Liver (tissue), 9 donors: Measurements from ENCODE around the gene ZFYVE26. TPM values are rescaled to one million over a fixed set of nuclear protein-coding genes. Genes with fewer than 3 reads are reported as not detected.
A peak's percentile ranks its signal among the peaks of the same experiment; 100 is the strongest.

Experiments
- DNase-seq: peaks from one replicate; pipeline ENCODE4 v3.0.0-alpha.2; 2017; ENCODE audit warnings: low spot score
- H3K27ac ChIP-seq, 2 donors: one replicate each; pipeline ENCODE4 v1.7.0; 2013; ENCODE audit warnings: inconsistent platforms in 2 of 2, low read length in 2 of 2, control low read depth in 1 of 2, low read depth in 1 of 2, mild to moderate bottlenecking in 1 of 2
- H3K27me3 ChIP-seq, 4 donors: one replicate each; pipeline versions ENCODE4 v1.6.1 to v1.7.0; 2013; ENCODE audit warnings: low read length in 3 of 4, inconsistent platforms in 1 of 4, mild to moderate bottlenecking in 1 of 4, moderate library complexity in 1 of 4; ENCODE audit not compliant: control insufficient read depth in 4 of 4, insufficient read depth in 4 of 4
- H3K36me3 ChIP-seq, 4 donors: one replicate each; pipeline versions ENCODE4 v1.6.1 to v1.7.0; 2013; ENCODE audit warnings: low read length in 3 of 4, mild to moderate bottlenecking in 3 of 4, low read depth in 1 of 4, moderate library complexity in 1 of 4; ENCODE audit not compliant: control insufficient read depth in 4 of 4, insufficient read depth in 3 of 4
- H3K4me1 ChIP-seq, 4 donors: one replicate each; pipeline versions ENCODE4 v1.6.1 to v1.7.0; 2013; ENCODE audit warnings: low read length in 3 of 4, mild to moderate bottlenecking in 3 of 4, moderate library complexity in 1 of 4; ENCODE audit not compliant: control insufficient read depth in 4 of 4, insufficient read depth in 4 of 4
- H3K4me3 ChIP-seq, 3 donors: one replicate each; pipeline versions ENCODE4 v1.6.1 to v1.7.0; 2013; ENCODE audit warnings: low read length in 3 of 3, control low read depth in 1 of 3, low read depth in 1 of 3, mild to moderate bottlenecking in 1 of 3
- H3K9ac ChIP-seq, 2 donors: one replicate each; pipeline ENCODE4 v1.7.0; 2013; ENCODE audit warnings: low read length in 2 of 2, mild to moderate bottlenecking in 2 of 2, moderate library complexity in 2 of 2, control low read depth in 1 of 2, low read depth in 1 of 2
- H3K9me3 ChIP-seq, 4 donors: one replicate each; pipeline versions ENCODE4 v1.6.1 to v1.7.0; 2013; ENCODE audit warnings: low read length in 3 of 4; ENCODE audit not compliant: control insufficient read depth in 4 of 4
- CTCF ChIP-seq: fragments of 150-350 bp; IDR thresholded peaks from 2 replicates; pipeline ENCODE4 v1.5.1; 2017; ENCODE audit warnings: improper control_type of control experiment, low read depth, low read length; ENCODE audit not compliant: missing input control
- EGR1 ChIP-seq, 2 donors: IDR thresholded peaks; 2 replicates each; pipeline ENCODE4 v1.6.1; 2016 to 2018; ENCODE audit warnings: antibody characterized with exemption in 2 of 2, low read depth in 2 of 2
- FOXA1 ChIP-seq: IDR thresholded peaks from 2 replicates; pipeline ENCODE4 v1.6.1; 2016; ENCODE audit warnings: antibody characterized with exemption
- GABPA ChIP-seq, 2 donors: IDR thresholded peaks in 1 of 2; conservative IDR thresholded peaks in 1 of 2; 2 replicates each; pipeline ENCODE4 v1.6.1; 2016; ENCODE audit warnings: antibody characterized with exemption in 2 of 2, mild to moderate bottlenecking in 1 of 2, moderate library complexity in 1 of 2
- HNF4A ChIP-seq, 2 donors: conservative IDR thresholded peaks; 2 replicates each; pipeline ENCODE4 v1.6.1; 2016; ENCODE audit warnings: antibody characterized with exemption in 2 of 2, mild to moderate bottlenecking in 2 of 2
- HNF4G ChIP-seq: IDR thresholded peaks from 2 replicates; pipeline ENCODE4 v1.6.1; 2016; ENCODE audit warnings: antibody characterized with exemption
- NR2F2 ChIP-seq: IDR thresholded peaks from 2 replicates; pipeline ENCODE4 v1.6.1; 2016; ENCODE audit warnings: antibody characterized with exemption
- RAD21 ChIP-seq, 2 donors: IDR thresholded peaks; 2 replicates each; pipeline ENCODE4 v1.6.1; 2016; ENCODE audit warnings: antibody characterized with exemption in 2 of 2, mild to moderate bottlenecking in 2 of 2
- REST ChIP-seq: IDR thresholded peaks from 2 replicates; pipeline ENCODE4 v1.6.1; 2016; ENCODE audit warnings: antibody characterized with exemption, mild to moderate bottlenecking
- RXRA ChIP-seq, 2 donors: IDR thresholded peaks; 2 replicates each; pipeline ENCODE4 v1.6.1; 2017 to 2018; ENCODE audit warnings: antibody characterized with exemption in 2 of 2, mild to moderate bottlenecking in 1 of 2
- SP1 ChIP-seq: IDR thresholded peaks from 2 replicates; pipeline ENCODE4 v1.6.1; 2018; ENCODE audit warnings: antibody characterized with exemption, mild to moderate bottlenecking
- YY1 ChIP-seq: IDR thresholded peaks from 2 replicates; pipeline ENCODE4 v1.6.1; 2016; ENCODE audit warnings: antibody characterized with exemption, mild to moderate bottlenecking
- WGBS: extraction: QIAGEN DNeasy Blood & Tissue Kit; methylation state at CpG from one replicate; pipeline ENCODE4 v1.1.7; 2013; 5-methylcytosine and 5-hydroxymethylcytosine counted together
- polyA plus RNA-seq, 2 donors: library from polyadenylated mRNA; stranded (reverse) in 1 of 2; unstranded in 1 of 2; fragments of 200-250 nt in 1 of 2; fragments of >200 nt in 1 of 2; fragmentation: Nextera tagmentation in 1 of 2; extraction: Ambion mirVana in 1 of 2; gene quantifications; one replicate each; pipeline versions ENCODE4 v1.2.1 to v1.2.3, GENCODE V29; 2013 to 2015
- total RNA-seq, 2 donors: library from RNA; depleted of rRNA; stranded (reverse); fragments of >200 nt; gene quantifications; one replicate each; pipeline ENCODE4 v1.2.3, GENCODE V29; 2014
- donor health status: healthy.
- donor health status: healthy.
- donor health status: healthy.
- donor health status: healthy.
- donor health status: healthy.

ZFYVE26 gene
- total and polyA plus RNA-seq, 4 donors, result 2.4 to 17.2 (median 7.7) TPM

- 66% methylated on average over 2 of the region's 2 CpGs for WGBS
Measured at GRCh38 chr14:67768219-67768618, 48.2 kb downstream of the ZFYVE26 start.

GRCh38 chr14:67766035-67766680 is 50.2 kb downstream of the ZFYVE26 start:
- H3K36me3 ChIP-seq, result peaks cover 8 to 61% (median 38%) of the 10 kb centered on the region in 4 donors
- H3K9ac ChIP-seq, result no peak overlapping the region
- DNase-seq, result no peak
- no peak overlapping the region for H3K27ac ChIP-seq
- H3K4me1 ChIP-seq, result no peaks in the 10 kb centered on the region
- no peak overlapping the region for H3K4me3 ChIP-seq
- TF ChIP-seq YY1 (no peak), RAD21 (IDR thresholded peaks at IDR 0.05) (peak; percentile 45 to 46), CTCF (peak; percentile 10), REST (no peak)
- no peaks in the 10 kb centered on the region for H3K27me3 ChIP-seq
- H3K9me3 ChIP-seq, result no peaks in the 10 kb centered on the region
- 77% methylated on average over 10 of the region's 10 CpGs for whole genome bisulfite sequencing

More at GRCh38 chr14:67768219-67768618, 48.2 kb downstream of the ZFYVE26 start:
- no peak overlapping the region for H3K27ac ChIP-seq
- no peaks in the 10 kb centered on the region for H3K9me3 ChIP-seq
- no peak overlapping the region for H3K9ac ChIP-seq
- H3K4me3 ChIP-seq, result no peak overlapping the region
- TF ChIP-seq SP1, result no peak
- no peak for TF ChIP-seq HNF4A (conservative IDR thresholded peaks at IDR 0.05)
- no peak for TF ChIP-seq RXRA (IDR thresholded peaks at IDR 0.05)
- TF ChIP-seq RAD21 (IDR thresholded peaks at IDR 0.05), result no peak
- TF ChIP-seq HNF4G, result no peak
- TF ChIP-seq GABPA (IDR thresholded peaks at IDR 0.05 in 1 of 2, conservative IDR thresholded peaks at IDR 0.05 in 1 of 2), result no peak
- no peak for TF ChIP-seq FOXA1
- no peak for TF ChIP-seq REST
- no peak for TF ChIP-seq EGR1 (IDR thresholded peaks at IDR 0.05; ENCODE audit: low read depth in 2 of 2)
- TF ChIP-seq NR2F2, result no peak
- H3K36me3 ChIP-seq, result peaks cover 13 to 69% (median 49%) of the 10 kb centered on the region in 4 donors
- no peaks in the 10 kb centered on the region for H3K27me3 ChIP-seq
- no peak for DNase-seq
- no peaks in the 10 kb centered on the region for H3K4me1 ChIP-seq
